Common myeloid progenitor, CD34-positive (primary cell): ENCODE data around the gene SLC23A3.

ENCODE experiments used
- CTCF ChIA-PET: fragments of 350-600 bp; sonication (Branson Sonifier 250); formaldehyde crosslinking; loops from one replicate; lab custom pipeline; 2021; ENCODE audit warnings: antibody characterized with exemption; lab: Charles Lee
- POLR2A ChIA-PET: fragments of 350-600 bp; sonication (Branson Sonifier 250); formaldehyde crosslinking; loops from one replicate; lab custom pipeline; 2021; ENCODE audit warnings: antibody characterized with exemption; lab: Charles Lee
- DNase-seq, 3 donors: peaks; one replicate each; pipeline versions ENCODE4 v3.0.0 to v3.0.0-alpha.2; 2013
- H3K27ac ChIP-seq, 2 experiments: 1 replicate in 1 of 2; 2 replicates in 1 of 2; pipeline ENCODE4 v1.7.0; 2013; ENCODE audit warnings: inconsistent platforms in 2 of 2, low read length in 2 of 2, mild to moderate bottlenecking in 2 of 2, low read depth in 1 of 2, moderate library complexity in 1 of 2; ENCODE audit not compliant: severe bottlenecking in 2 of 2, insufficient read depth in 1 of 2, poor library complexity in 1 of 2
- H3K27me3 ChIP-seq, 5 experiments: replicated peaks in 2 of 5; 1 replicate in 3 of 5; 2 replicates in 2 of 5; pipeline versions ENCODE4 v1.6.1 to v1.7.0; 2013; ENCODE audit warnings: low read length in 4 of 5, mild to moderate bottlenecking in 2 of 5, moderate library complexity in 2 of 5, inconsistent platforms in 1 of 5; ENCODE audit not compliant: insufficient read depth in 5 of 5, control insufficient read depth in 4 of 5
- H3K36me3 ChIP-seq, 4 experiments: 1 replicate in 2 of 4; 2 replicates in 2 of 4; pipeline versions ENCODE4 v1.6.1 to v1.7.0; 2013; ENCODE audit warnings: low read length in 3 of 4, control low read depth in 1 of 4, mild to moderate bottlenecking in 1 of 4; ENCODE audit not compliant: control insufficient read depth in 4 of 4, insufficient read depth in 4 of 4
- H3K4me1 ChIP-seq, 4 experiments: 1 replicate in 3 of 4; 2 replicates in 1 of 4; pipeline versions ENCODE4 v1.6.1 to v1.7.1; 2013; ENCODE audit warnings: low read length in 3 of 4, mild to moderate bottlenecking in 3 of 4, control low read depth in 1 of 4, inconsistent platforms in 1 of 4, moderate library complexity in 1 of 4; ENCODE audit not compliant: control insufficient read depth in 4 of 4, insufficient read depth in 4 of 4; ENCODE audit errors: control extremely low read depth in 1 of 4
- H3K4me3 ChIP-seq, 7 experiments: 1 replicate in 4 of 7; 2 replicates in 3 of 7; pipeline versions ENCODE4 v1.5.1 to v1.7.0; 2013; ENCODE audit warnings: mild to moderate bottlenecking in 7 of 7, low read length in 6 of 7, moderate library complexity in 6 of 7, inconsistent platforms in 2 of 7, low read depth in 2 of 7, control low read depth in 1 of 7; ENCODE audit not compliant: insufficient read depth in 4 of 7, control insufficient read depth in 1 of 7; ENCODE audit errors: extremely low read depth in 1 of 7
- H3K9me3 ChIP-seq, 5 experiments: 1 replicate in 4 of 5; 2 replicates in 1 of 5; pipeline versions ENCODE4 v1.6.1 to v1.7.1; 2013; ENCODE audit warnings: low read length in 4 of 5, mild to moderate bottlenecking in 2 of 5, inconsistent platforms in 1 of 5, low read depth in 1 of 5, moderate library complexity in 1 of 5; ENCODE audit not compliant: control insufficient read depth in 4 of 5, insufficient read depth in 2 of 5; ENCODE audit errors: control extremely low read depth in 1 of 5
- WGBS: methylation state at CpG from one replicate; pipeline ENCODE4 v1.1.5; 2013; ENCODE audit not compliant: insufficient coverage; 5-methylcytosine and 5-hydroxymethylcytosine counted together

The SLC23A3 gene

DNA sequence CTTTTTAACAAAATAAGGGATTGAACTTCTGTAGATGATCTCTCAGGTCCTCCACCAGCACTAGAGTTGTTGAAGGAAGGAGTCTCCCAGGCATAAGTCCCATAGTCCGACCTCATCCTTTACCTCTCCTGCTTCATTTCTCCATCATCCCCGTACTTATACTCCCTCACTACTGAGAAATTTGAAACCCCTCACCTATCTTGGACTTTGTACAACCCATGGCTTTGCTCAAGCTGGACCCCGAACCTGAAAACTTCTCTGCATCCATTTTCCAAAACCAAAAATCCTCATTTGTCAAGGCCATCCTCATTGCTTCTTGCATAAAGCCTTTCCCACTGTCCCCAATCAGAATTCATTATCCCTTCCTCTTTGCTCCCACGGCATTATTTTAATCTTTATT lies 8.7 kb downstream of the SLC23A3 start:
- WGBS, result 85% methylated on average over 4 of the region's 4 CpGs
- CTCF ChIA-PET, result interaction anchor here (1.0 to 8.9 kb wide), 4 partner anchors 9 to 133 kb away, joined by 3 to 120 read pairs (median 26); partner anchors contain the start of gene SLC23A3
- Histone ChIP-seq H3K9me3 (no peaks in the 10 kb centered on the region), H3K4me3 (peak overlapping the region in 5 of 7 experiments; percentile 75 to 84 (median 80)), H3K36me3 (peaks cover 0 to 15% (median 10%) of the 10 kb centered on the region in 4 experiments), H3K27me3 (no peaks in the 10 kb centered on the region), H3K4me1 (peaks cover 0 to 14% (median 13%) of the 10 kb centered on the region in 4 experiments), H3K27ac (no peak overlapping the region)
- POLR2A ChIA-PET, result no interaction called here
- no peak for DNase-seq

DNA sequence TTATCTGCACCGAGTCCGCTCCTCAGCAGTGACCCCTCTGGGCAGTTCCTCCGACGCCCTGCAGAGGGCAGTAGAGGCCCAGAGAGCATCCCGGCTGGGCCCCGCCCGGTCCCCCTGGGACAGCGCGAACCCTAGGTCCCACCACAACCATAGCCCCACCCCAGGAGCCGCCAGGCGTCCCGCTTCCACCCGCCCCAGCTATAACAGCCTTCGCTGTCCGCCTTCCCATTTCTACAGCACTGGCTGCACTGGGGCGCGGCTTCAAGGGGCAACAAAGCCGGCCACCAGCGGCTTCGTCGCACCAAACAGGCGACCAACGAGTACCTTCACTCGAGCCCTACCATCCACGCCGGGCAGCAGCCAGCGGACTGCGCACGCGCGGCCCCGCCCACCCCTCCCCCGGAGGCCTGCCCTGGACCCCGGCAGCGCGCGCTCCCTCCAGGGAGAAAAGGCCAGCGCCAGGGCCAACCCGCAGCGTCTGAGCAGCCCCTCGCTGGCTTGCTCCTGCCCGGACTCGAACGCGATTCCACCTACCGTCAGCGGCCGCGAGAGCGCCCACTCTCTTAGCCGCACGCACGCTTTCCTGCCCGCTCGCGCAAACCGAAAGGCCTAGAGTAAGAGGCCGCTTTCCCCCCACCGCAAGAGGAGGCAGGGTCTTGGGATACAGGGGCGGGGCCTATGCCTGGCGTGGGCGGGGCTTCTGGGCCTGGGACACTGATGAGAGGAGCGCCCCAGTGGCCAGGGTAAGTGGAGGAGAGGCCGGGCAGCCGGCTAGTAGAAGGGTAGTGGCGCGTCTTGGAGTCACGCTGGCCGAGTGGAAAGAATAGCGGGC lies 9.4 kb downstream of the SLC23A3 start, which contains the start of gene NHEJ1:
Gene NHEJ1, minus strand, starts transcription at position 630 of the 832 bp plus-strand sequence. CDS start 2,453 bp downstream, outside the sequence.
- POLR2A ChIA-PET, result no interaction called here
- CTCF ChIA-PET, result interaction anchor here (0.6 to 14.8 kb wide), 20 partner anchors 10 to 573 kb away, joined by 3 to 162 read pairs (median 5); partner anchors contain the start of genes CNPPD1, GLB1L, IHH and SLC23A3
- WGBS, result under 1% methylated on average over 56 of the region's 70 CpGs

DNA sequence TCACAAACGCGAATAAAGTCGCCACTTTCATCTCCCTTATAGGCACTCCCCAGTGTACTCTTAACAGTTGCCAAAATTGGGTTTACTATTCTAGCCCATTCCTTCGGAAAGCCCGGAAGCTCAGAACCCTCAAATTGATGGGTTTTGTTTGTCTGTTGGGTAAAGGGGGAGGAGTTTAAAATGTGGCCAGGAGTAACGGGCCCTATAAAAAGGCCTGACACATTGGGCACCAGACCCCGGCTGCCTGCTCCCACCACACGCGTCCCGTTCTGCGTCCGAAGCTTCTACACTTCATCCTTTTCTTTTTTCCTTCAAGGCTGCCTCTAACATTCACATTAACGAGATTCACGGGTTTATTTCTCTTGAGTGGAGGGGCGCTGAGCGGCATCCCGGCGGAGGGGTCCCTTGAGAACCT lies 10.1 kb downstream of the SLC23A3 start:
- peaks cover 0 to 16% (median 10%) of the 10 kb centered on the region in 4 experiments for H3K36me3 ChIP-seq
- no peak overlapping the region for H3K27ac ChIP-seq
- DNase-seq, result no peak
- 14% methylated on average over 15 of the region's 18 CpGs for WGBS
- no peaks in the 10 kb centered on the region for H3K9me3 ChIP-seq
- peaks cover 0 to 14% (median 13%) of the 10 kb centered on the region in 4 experiments for H3K4me1 ChIP-seq
- ChIA-PET POLR2A (no interaction called here), CTCF (interaction anchor here (0.6 to 14.8 kb wide), 24 partner anchors 10 to 572 kb away, joined by 3 to 162 read pairs (median 4); partner anchors contain the start of genes CNPPD1, GLB1L, IHH and SLC23A3)
- peak overlapping the region in 6 of 7 experiments; percentile 75 to 84 (median 79) for H3K4me3 ChIP-seq
- no peaks in the 10 kb centered on the region for H3K27me3 ChIP-seq

More for the DNA sequence above, 9.4 kb downstream of the SLC23A3 start, which contains the start of gene NHEJ1:
- Histone ChIP-seq H3K9me3 (no peaks in the 10 kb centered on the region), H3K36me3 (peaks cover 0 to 16% (median 10%) of the 10 kb centered on the region in 4 experiments), H3K27ac (peak within 1 kb of the TSS in 1 of 2 experiments; percentile 73), H3K27me3 (no peaks in the 10 kb centered on the region), H3K4me3 (peak within 1 kb of the TSS; percentile 52 to 84 (median 78)), H3K4me1 (peaks cover 0 to 14% (median 13%) of the 10 kb centered on the region in 4 experiments)
- DNase-seq, result peak; percentile 90 to 94 (median 94)

DNA sequence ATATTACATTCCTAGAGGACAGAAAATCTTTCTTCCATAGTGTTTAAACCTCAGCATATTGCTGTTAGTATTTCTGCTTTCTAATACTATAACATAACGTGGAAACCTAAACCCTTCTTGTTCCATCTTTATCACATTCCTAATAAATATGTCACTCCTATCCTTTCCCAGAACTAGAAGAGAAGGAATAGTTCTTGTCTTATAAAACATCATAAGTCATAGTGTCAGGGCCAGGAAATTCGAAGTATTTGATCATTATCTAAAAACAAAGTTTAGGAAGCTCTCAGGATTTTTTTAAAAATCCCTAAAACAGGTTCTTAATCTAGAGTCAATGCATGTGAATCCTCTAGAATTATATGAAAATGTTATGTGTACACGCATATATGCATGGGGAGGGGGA lies 11.2 kb downstream of the SLC23A3 start:
- peaks cover 0 to 14% (median 13%) of the 10 kb centered on the region in 4 experiments for H3K4me1 ChIP-seq
- ChIA-PET CTCF (interaction anchor here (0.6 to 14.8 kb wide), 22 partner anchors 8 to 611 kb away, joined by 3 to 162 read pairs (median 4); partner anchors contain the start of genes CNPPD1, GLB1L, IHH and SLC23A3), POLR2A (no interaction called here)
- H3K9me3 ChIP-seq, result no peaks in the 10 kb centered on the region
- no peak for DNase-seq
- no peak overlapping the region for H3K27ac ChIP-seq
- WGBS, result 100% methylated on average over 1 of the region's 3 CpGs
- no peaks in the 10 kb centered on the region for H3K27me3 ChIP-seq
- peaks cover 4 to 24% (median 13%) of the 10 kb centered on the region in 4 experiments for H3K36me3 ChIP-seq
- H3K4me3 ChIP-seq, result no peak overlapping the region

DNA sequence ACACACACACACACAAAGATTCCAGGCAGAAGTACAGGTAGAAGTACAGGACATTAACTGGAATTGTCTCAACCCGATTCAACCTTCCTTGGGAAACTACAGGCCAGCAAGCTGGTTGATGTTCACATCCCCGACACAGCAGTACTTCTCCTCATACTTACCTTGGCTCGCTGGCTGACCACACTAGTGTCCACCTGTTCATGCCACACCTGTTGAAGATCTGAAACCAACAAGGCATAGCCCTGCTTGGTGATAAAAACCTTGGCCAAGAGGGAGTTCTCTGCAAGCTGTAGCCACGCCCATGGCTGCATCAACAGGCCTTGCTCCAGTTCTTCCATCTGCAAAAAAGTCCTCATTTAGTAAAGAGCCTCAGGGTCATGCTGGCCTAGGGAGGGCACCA lies 11.8 kb downstream of the SLC23A3 start:
- peaks cover 0 to 14% (median 13%) of the 10 kb centered on the region in 4 experiments for H3K4me1 ChIP-seq
- no peak for DNase-seq
- no peak overlapping the region for H3K4me3 ChIP-seq
- H3K27ac ChIP-seq, result no peak overlapping the region
- WGBS, result 91% methylated on average over 4 of the region's 4 CpGs
- no peaks in the 10 kb centered on the region for H3K27me3 ChIP-seq
- H3K36me3 ChIP-seq, result peaks cover 6 to 26% (median 13%) of the 10 kb centered on the region in 4 experiments
- ChIA-PET CTCF (interaction anchor here (0.6 to 14.8 kb wide), 19 partner anchors 8 to 611 kb away, joined by 3 to 162 read pairs (median 4); partner anchors contain the start of genes CNPPD1, IHH and SLC23A3), POLR2A (no interaction called here)
- H3K9me3 ChIP-seq, result no peaks in the 10 kb centered on the region

DNA sequence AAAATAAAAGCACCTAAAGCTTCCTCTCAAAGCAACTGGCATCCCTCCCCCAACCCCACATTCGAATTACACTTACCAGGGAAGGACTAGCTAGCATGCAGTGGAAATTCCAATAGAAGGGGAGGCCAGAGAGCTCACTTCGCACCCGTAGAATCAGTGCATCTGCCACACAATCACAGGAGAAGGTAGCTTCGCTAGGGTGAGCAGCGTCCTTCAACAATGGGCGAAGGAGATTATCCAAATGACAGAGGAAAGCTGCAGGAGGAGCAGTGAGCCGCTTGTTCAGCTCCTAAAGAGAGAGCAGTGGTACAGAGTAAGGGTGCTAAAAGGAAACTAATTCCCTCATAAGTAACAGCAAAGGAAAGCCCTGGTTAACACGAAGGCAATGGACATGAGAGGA lies 12.4 kb downstream of the SLC23A3 start:
- 98% methylated on average over 6 of the region's 8 CpGs for WGBS
- no peak overlapping the region for H3K27ac ChIP-seq
- ChIA-PET CTCF (interaction anchor here (1.0 to 14.8 kb wide), 18 partner anchors 9 to 305 kb away, joined by 3 to 162 read pairs (median 4); partner anchors contain the start of genes CNPPD1, IHH and SLC23A3), POLR2A (no interaction called here)
- no peaks in the 10 kb centered on the region for H3K9me3 ChIP-seq
- no peaks in the 10 kb centered on the region for H3K27me3 ChIP-seq
- H3K4me3 ChIP-seq, result no peak overlapping the region
- H3K36me3 ChIP-seq, result peaks cover 6 to 27% (median 13%) of the 10 kb centered on the region in 4 experiments
- H3K4me1 ChIP-seq, result peaks cover 0 to 14% (median 13%) of the 10 kb centered on the region in 4 experiments
- DNase-seq, result no peak
